Heart left ventricle (tissue), 13 donors: ENCODE data around the gene LTA4H.

Source experiments
- CTCF ChIP-seq, 12 donors: fragments of 200-600 bp; sonication (generic) in 4 of 12; IDR thresholded peaks; one replicate each; pipeline versions ENCODE4 v1.5.0 to v1.8.0; 2018 to 2022; ENCODE audit warnings: antibody characterized with exemption in 12 of 12, mild to moderate bottlenecking in 5 of 12
- POLR2A ChIP-seq, 2 donors: fragments of 450-650 bp; IDR thresholded peaks; one replicate each; pipeline ENCODE4 v1.6.1; 2017; ENCODE audit warnings: antibody characterized with exemption in 2 of 2, mild to moderate bottlenecking in 2 of 2, moderate library complexity in 2 of 2
- donor health status: ischemic (EF 13 %, LVEDD 7.1; RV severe dilation, severe dysfunction).
- donor health status: DM: no; HTN: yes; CAD: no.
- donor health status: DM: no; HTN: no; CAD: no.
- donor health status: ischemic (EF 25% LVEDD 6.9; RV normal size, moderate dysfunction).
- donor health status: ischemic (EF 25% LVEDD 5.7; RV mildly dilated, moderate dysfunction).
- donor health status: ischemic (EF 35%, LVEDD 5.7; RV mildly dilated, moderate dysfunction).
- donor health status: nonischemic (EF 11% LVEDD 7.7; RV severe dilation, severe dysfunction).
- donor health status: DM: yes; HTN: yes; CAD: no.
- donor health status: PGD.
- donor health status: ischemic (EF 29% LVEDD 5.4; RV normal size, mild dysfunction).
- donor health status: nonischemic (EF 23%, LVEDD 6.1; RV moderate dilation, normal function).

GRCh38 chr12:95962222-95962621 is 73.2 kb downstream of the LTA4H start:
- no peak for TF ChIP-seq CTCF (IDR thresholded peaks at IDR 0.05)
- TF ChIP-seq POLR2A (IDR thresholded peaks at IDR 0.05): no peak
